Esophagus muscularis mucosa (tissue), 4 donors: ENCODE measurements around the gene COA7. TPM values are rescaled to one million over a fixed set of nuclear protein-coding genes. Genes with fewer than 3 reads are reported as not detected.
A peak's percentile ranks its signal among the peaks of the same experiment; 100 is the strongest.

Experiments used
- DNase-seq: peaks from one replicate; pipeline ENCODE4 v3.0.0-alpha.2; 2017; ENCODE audit errors: extremely low spot score
- H3K27ac ChIP-seq, 4 donors: fragments of 200-600 bp; sonication (generic); replicated peaks in 1 of 4; 1 replicate in 3 of 4; 2 replicates in 1 of 4; pipeline ENCODE4 v1.5.1; 2016 to 2019; ENCODE audit warnings: mild to moderate bottlenecking in 1 of 4
- H3K27me3 ChIP-seq, 4 donors: fragments of 200-600 bp; sonication (generic); one replicate each; pipeline versions ENCODE4 v1.5.1 to v1.6.0; 2016 to 2019
- H3K36me3 ChIP-seq, 4 donors: fragments of 200-600 bp; sonication (generic); one replicate each; pipeline ENCODE4 v1.5.1; 2016 to 2019
- H3K4me1 ChIP-seq, 4 donors: fragments of 200-600 bp; sonication (generic); one replicate each; pipeline ENCODE4 v1.5.1; 2016 to 2019
- H3K4me3 ChIP-seq, 4 donors: fragments of 200-600 bp; sonication (generic); 1 replicate in 2 of 4; 2 replicates in 2 of 4; pipeline ENCODE4 v1.5.1; 2016 to 2019; ENCODE audit warnings: mild to moderate bottlenecking in 4 of 4, moderate library complexity in 1 of 4
- H3K9me3 ChIP-seq, 4 donors: fragments of 200-600 bp; sonication (generic); 1 replicate in 3 of 4; 2 replicates in 1 of 4; pipeline ENCODE4 v1.5.1; 2016 to 2019
- CTCF ChIP-seq, 3 experiments: fragments of 200-600 bp in 2 of 3; fragments of 450-650 bp in 1 of 3; sonication (generic) in 2 of 3; IDR thresholded peaks; one replicate each; pipeline ENCODE4 v1.5.1; 2017 to 2019; ENCODE audit warnings: antibody characterized with exemption in 3 of 3, mild to moderate bottlenecking in 2 of 3, moderate library complexity in 1 of 3
- EP300 ChIP-seq: sonication (generic); formaldehyde crosslinking; IDR thresholded peaks from one replicate; pipeline ENCODE4 v1.6.1; 2017; ENCODE audit warnings: antibody characterized with exemption
- POLR2A ChIP-seq: fragments of 450-650 bp; IDR thresholded peaks from one replicate; pipeline ENCODE4 v1.6.1; 2017; ENCODE audit warnings: antibody characterized with exemption, moderate library complexity, mild to moderate bottlenecking, low read depth
- POLR2AphosphoS5 ChIP-seq, 2 donors: sonication (generic); formaldehyde crosslinking; IDR thresholded peaks; one replicate each; pipeline ENCODE4 v1.6.1; 2017; ENCODE audit warnings: antibody characterized with exemption in 2 of 2
- WGBS: methylation state at CpG from one replicate; pipeline ENCODE4 v1.1.5; 2018; 5-methylcytosine and 5-hydroxymethylcytosine counted together
- intact Hi-C: fragments of 100-400 bp; cut with DNase I; formaldehyde crosslinking; loops from one replicate; pipeline ENCODE4 v1.15.1; 2023
- total RNA-seq, 4 donors: library from RNA; depleted of rRNA; stranded (reverse); fragments of >200 nt; gene quantifications; one replicate each; pipeline versions ENCODE4 v1.1.0 to v1.2.1, GENCODE V29; 2016

Gene COA7
- total RNA-seq, 4 donors from 2014 or later: 8.3 to 9.7 (median 9.2) TPM

GRCh38 chr1:52713590-52713989, 15.4 kb upstream of the COA7 start:
- H3K27me3 ChIP-seq: no peaks in the 10 kb centered on the region
- DNase-seq: no peak
- H3K4me3 ChIP-seq: no peak overlapping the region
- no peak overlapping the region for H3K27ac ChIP-seq
- 90% methylated on average over 4 of the region's 4 CpGs for WGBS
- H3K9me3 ChIP-seq: no peaks in the 10 kb centered on the region
- H3K36me3 ChIP-seq: no peaks in the 10 kb centered on the region
- peaks cover 4 to 11% (median 8%) of the 10 kb centered on the region in 4 donors for H3K4me1 ChIP-seq
- TF ChIP-seq POLR2A (no peak), EP300 (no peak), CTCF (IDR thresholded peaks at IDR 0.05) (no peak), POLR2AphosphoS5 (IDR thresholded peaks at IDR 0.05) (no peak)
- intact Hi-C loops: no loop called here

- Histone ChIP-seq H3K27me3 (no peaks in the 10 kb centered on the region), H3K27ac (peak overlapping the region in 1 of 4 donors; percentile 71), H3K4me3 (no peak overlapping the region), H3K9me3 (no peaks in the 10 kb centered on the region), H3K4me1 (peaks cover 4 to 24% (median 11%) of the 10 kb centered on the region in 4 donors), H3K36me3 (no peaks in the 10 kb centered on the region)
- DNase-seq: no peak
- intact Hi-C loops: no loop called here
- no peak for TF ChIP-seq CTCF (IDR thresholded peaks at IDR 0.05)
- 50% methylated on average over 6 of the region's 6 CpGs for WGBS
Observed at GRCh38 chr1:52709016-52709415, 10.9 kb upstream of the COA7 start.

- intact Hi-C loops: no loop called here
- H3K27me3 ChIP-seq: no peaks in the 10 kb centered on the region
- H3K4me3 ChIP-seq: no peak overlapping the region
- H3K36me3 ChIP-seq: no peaks in the 10 kb centered on the region
- no peaks in the 10 kb centered on the region for H3K9me3 ChIP-seq
- peak overlapping the region in 1 of 4 donors; percentile 71 for H3K27ac ChIP-seq
- no peak for DNase-seq
- 80% methylated on average over 5 of the region's 5 CpGs for WGBS
- TF ChIP-seq CTCF (IDR thresholded peaks at IDR 0.05) (no peak), EP300 (no peak), POLR2AphosphoS5 (IDR thresholded peaks at IDR 0.05) (no peak), POLR2A (no peak)
- H3K4me1 ChIP-seq: peaks cover 12 to 31% (median 17%) of the 10 kb centered on the region in 4 donors
Observed at GRCh38 chr1:52707927-52708655, 9.9 kb upstream of the COA7 start.

GRCh38 chr1:52706941-52707926, 9.1 kb upstream of the COA7 start:
- intact Hi-C loops: no loop called here
- no peak for DNase-seq
- peak overlapping the region in 1 of 4 donors; percentile 71 for H3K27ac ChIP-seq
- peaks cover 12 to 32% (median 20%) of the 10 kb centered on the region in 4 donors for H3K4me1 ChIP-seq
- no peaks in the 10 kb centered on the region for H3K36me3 ChIP-seq
- H3K9me3 ChIP-seq: no peaks in the 10 kb centered on the region
- 88% methylated on average over 17 of the region's 18 CpGs for WGBS
- TF ChIP-seq CTCF (IDR thresholded peaks at IDR 0.05) (no peak), POLR2AphosphoS5 (IDR thresholded peaks at IDR 0.05) (no peak), EP300 (no peak), POLR2A (no peak)
- H3K27me3 ChIP-seq: no peaks in the 10 kb centered on the region
- no peak overlapping the region for H3K4me3 ChIP-seq
